Breast epithelium (tissue), 3 donors: ENCODE results near the gene CACNA2D4.

Experiments
- POLR2A ChIP-seq: fragments of 450-650 bp; IDR thresholded peaks from one replicate; pipeline ENCODE4 v1.6.1; 2016; ENCODE audit warnings: antibody characterized with exemption, mild to moderate bottlenecking, moderate library complexity
- TF ChIP-seq, protein P1 (sequence below), 3 donors: fragments of 450-650 bp; IDR thresholded peaks; one replicate each; pipeline ENCODE4 v1.5.1; 2016 to 2017; ENCODE audit warnings: antibody characterized with exemption in 3 of 3, mild to moderate bottlenecking in 3 of 3, moderate library complexity in 3 of 3

DNA sequence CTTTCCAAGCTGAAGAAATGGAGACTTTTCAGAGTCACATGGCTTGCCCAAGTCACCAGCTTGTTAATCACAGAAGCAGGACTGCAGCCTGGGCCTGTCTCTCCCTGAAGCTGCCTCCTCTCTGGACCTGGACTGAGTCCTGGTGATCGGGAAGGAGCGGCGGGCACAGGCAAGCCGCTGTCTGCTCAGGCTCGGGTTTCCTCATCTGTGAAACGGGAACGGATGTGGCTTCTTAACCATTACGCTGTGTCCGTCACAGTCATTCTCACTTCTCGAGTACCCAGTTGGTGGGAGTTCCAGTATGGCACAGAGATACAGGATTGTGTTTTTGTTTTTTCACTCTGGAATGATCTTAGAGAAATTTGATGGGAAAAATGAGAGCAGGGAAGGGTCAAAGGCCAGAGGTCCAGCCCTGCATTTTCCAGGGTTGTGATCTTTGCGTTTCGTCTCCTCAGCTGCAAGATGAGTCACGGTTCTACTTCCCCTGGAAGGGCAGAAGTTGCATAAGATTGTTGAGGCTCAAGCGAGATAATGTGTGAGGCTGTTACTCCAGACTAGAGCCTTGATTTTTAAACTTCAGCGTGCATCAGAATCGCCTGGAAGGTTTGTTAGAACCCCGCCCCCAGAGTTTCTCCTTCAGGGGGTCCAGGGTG, 105.7 kb downstream of the CACNA2D4 start:
- TF ChIP-seq, protein P1, sequence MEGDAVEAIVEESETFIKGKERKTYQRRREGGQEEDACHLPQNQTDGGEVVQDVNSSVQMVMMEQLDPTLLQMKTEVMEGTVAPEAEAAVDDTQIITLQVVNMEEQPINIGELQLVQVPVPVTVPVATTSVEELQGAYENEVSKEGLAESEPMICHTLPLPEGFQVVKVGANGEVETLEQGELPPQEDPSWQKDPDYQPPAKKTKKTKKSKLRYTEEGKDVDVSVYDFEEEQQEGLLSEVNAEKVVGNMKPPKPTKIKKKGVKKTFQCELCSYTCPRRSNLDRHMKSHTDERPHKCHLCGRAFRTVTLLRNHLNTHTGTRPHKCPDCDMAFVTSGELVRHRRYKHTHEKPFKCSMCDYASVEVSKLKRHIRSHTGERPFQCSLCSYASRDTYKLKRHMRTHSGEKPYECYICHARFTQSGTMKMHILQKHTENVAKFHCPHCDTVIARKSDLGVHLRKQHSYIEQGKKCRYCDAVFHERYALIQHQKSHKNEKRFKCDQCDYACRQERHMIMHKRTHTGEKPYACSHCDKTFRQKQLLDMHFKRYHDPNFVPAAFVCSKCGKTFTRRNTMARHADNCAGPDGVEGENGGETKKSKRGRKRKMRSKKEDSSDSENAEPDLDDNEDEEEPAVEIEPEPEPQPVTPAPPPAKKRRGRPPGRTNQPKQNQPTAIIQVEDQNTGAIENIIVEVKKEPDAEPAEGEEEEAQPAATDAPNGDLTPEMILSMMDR (IDR thresholded peaks at IDR 0.05): no peak
- no peak for TF ChIP-seq POLR2A
